ENCODE measurements around the gene SIK1.
"Not testable (repeated sequence)": the region's sequence is repeated elsewhere in the genome, so short reads cannot be mapped to it uniquely, and the experiment has no call there.

Gene SIK1

GRCh38 chr21:43439316-43440075 lies 12.6 kb upstream of the SIK1 start:
- DNase-seq (ENCODE audit: low read depth, low spot score), result not testable (repeated sequence)

- not testable (repeated sequence) for DNase-seq (ENCODE audit: low read depth, low spot score)
Measured at GRCh38 chr21:43436272-43436671, 9.3 kb upstream of the SIK1 start.

- DNase-seq (ENCODE audit: low read depth, low spot score), result not testable (repeated sequence)
Measured at GRCh38 chr21:43433340-43434136, 6.6 kb upstream of the SIK1 start.

- DNase-seq (ENCODE audit: low read depth, low spot score), result not testable (repeated sequence)
Measured at GRCh38 chr21:43430830-43431416, 4.0 kb upstream of the SIK1 start.

- not testable (repeated sequence) for DNase-seq (ENCODE audit: low read depth, low spot score)
Measured at GRCh38 chr21:43428964-43429363, 2.0 kb upstream of the SIK1 start.

GRCh38 chr21:43427242-43427559 lies 270 bp upstream of the SIK1 start:
- DNase-seq (ENCODE audit: low read depth, low spot score), result not testable (repeated sequence)

- DNase-seq (ENCODE audit: low read depth, low spot score), result not testable (repeated sequence)
Measured at GRCh38 chr21:43426004-43426403, 927 bp downstream of the SIK1 start.

- DNase-seq (ENCODE audit: low read depth, low spot score), result not testable (repeated sequence)
Measured at GRCh38 chr21:43419475-43419874, 7.5 kb downstream of the SIK1 start.

GRCh38 chr21:43414576-43414975 lies 12.4 kb downstream of the SIK1 start:
- not testable (repeated sequence) for DNase-seq (ENCODE audit: low read depth, low spot score)

- not testable (repeated sequence) for DNase-seq (ENCODE audit: low read depth, low spot score)
Measured at GRCh38 chr21:43412020-43412788, 14.7 kb downstream of the SIK1 start.

- not testable (repeated sequence) for DNase-seq (ENCODE audit: low read depth, low spot score)
Measured at GRCh38 chr21:43410456-43411068, 16.4 kb downstream of the SIK1 start.

GRCh38 chr21:43407139-43407538 lies 19.8 kb downstream of the SIK1 start:
- not testable (repeated sequence) for DNase-seq (ENCODE audit: low read depth, low spot score)

GRCh38 chr21:43404450-43404849 lies 22.5 kb downstream of the SIK1 start:
- DNase-seq (ENCODE audit: low read depth, low spot score), result not testable (repeated sequence)

- DNase-seq (ENCODE audit: low read depth, low spot score), result not testable (repeated sequence)
Measured at GRCh38 chr21:43403651-43404430, 23.1 kb downstream of the SIK1 start.

- not testable (repeated sequence) for DNase-seq (ENCODE audit: low read depth, low spot score)
Measured at GRCh38 chr21:43401125-43401524, 25.8 kb downstream of the SIK1 start.

- DNase-seq (ENCODE audit: low read depth, low spot score), result not testable (repeated sequence)
Measured at GRCh38 chr21:43399595-43400015, 27.3 kb downstream of the SIK1 start.

- DNase-seq (ENCODE audit: low read depth, low spot score), result not testable (repeated sequence)
Measured at GRCh38 chr21:43399136-43399535, 27.8 kb downstream of the SIK1 start.

- not testable (repeated sequence) for DNase-seq (ENCODE audit: low read depth, low spot score)
Measured at GRCh38 chr21:43398533-43398932, 28.4 kb downstream of the SIK1 start.

GRCh38 chr21:43398000-43398399 lies 28.9 kb downstream of the SIK1 start:
- DNase-seq (ENCODE audit: low read depth, low spot score), result not testable (repeated sequence)

GRCh38 chr21:43397439-43397808 lies 29.5 kb downstream of the SIK1 start:
- DNase-seq (ENCODE audit: low read depth, low spot score), result not testable (repeated sequence)

Measured in astrocyte of the hippocampus (primary cell).